Measurements from ENCODE around the gene HOXA7. TPM values are rescaled to one million over a fixed set of nuclear protein-coding genes. Genes with fewer than 3 reads are reported as not detected.

Gene HOXA7
- total and polyA plus RNA-seq, 2 of the 8 experiments (the other 6 are each of a cell fraction or from before 2014, with no cell fraction given), result 0.03 TPM; not detected in 1

GRCh38 chr7:27155816-27156507, 513 bp downstream of the HOXA7 start (continued):
- TF ChIP-seq E2F6 (IDR thresholded peaks at IDR 0.05), result peak; percentile 22; the same call in 1 of the 2 replicates
- no peak for TF ChIP-seq ATF2 (IDR thresholded peaks at IDR 0.05; ENCODE audit: low read length)
- no peak for TF ChIP-seq TBP (IDR thresholded peaks at IDR 0.05; ENCODE audit: low read depth, low read length)
- no peak for TF ChIP-seq CHD1 (IDR thresholded peaks at IDR 0.05; ENCODE audit: low read depth, low read length)
- TF ChIP-seq NANOG (IDR thresholded peaks at IDR 0.05; ENCODE audit: insufficient read depth, low read depth, low read length, poor library complexity, severe bottlenecking), result no peak
- TF ChIP-seq JUN (IDR thresholded peaks at IDR 0.05; ENCODE audit: low read depth, low read length), result no peak
- TF ChIP-seq EP300 (IDR thresholded peaks at IDR 0.05; ENCODE audit: borderline replicate concordance in 1 of 2, low read depth in 2 of 2, low read length in 2 of 2), result no peak
- TF ChIP-seq EZH2 (IDR thresholded peaks at IDR 0.05; ENCODE audit: low read depth, low read length, severe bottlenecking), result peak; percentile 82
- no peak for TF ChIP-seq SIN3A (conservative IDR thresholded peaks at IDR 0.05 in 1 of 2, IDR thresholded peaks at IDR 0.05 in 1 of 2; ENCODE audit: low read depth in 1 of 2, low read length in 2 of 2)

Data from H1 (cell line).